Colonic mucosa (tissue), 4 donors: ENCODE measurements around the gene MCRS1. TPM values are rescaled to one million over a fixed set of nuclear protein-coding genes. Genes with fewer than 3 reads are reported as not detected.

Experiments
- DNase-seq: peaks from one replicate; pipeline ENCODE4 v3.0.0-alpha.2; 2020
- H3K27ac ChIP-seq: fragments of 200-600 bp; one replicate; pipeline ENCODE4 v1.8.0; 2021
- H3K27me3 ChIP-seq: fragments of 200-600 bp; one replicate; pipeline ENCODE4 v1.8.0; 2021
- H3K36me3 ChIP-seq: fragments of 200-600 bp; one replicate; pipeline ENCODE4 v1.8.0; 2021
- H3K4me1 ChIP-seq: fragments of 200-600 bp; one replicate; pipeline ENCODE4 v1.8.0; 2021; ENCODE audit warnings: mild to moderate bottlenecking
- H3K4me3 ChIP-seq: fragments of 200-600 bp; one replicate; pipeline ENCODE4 v1.8.0; 2021
- H3K9ac ChIP-seq, 2 donors: one replicate each; pipeline ENCODE4 v1.7.0; 2013; ENCODE audit warnings: control low read depth in 2 of 2, low read depth in 2 of 2, low read length in 2 of 2
- H3K9me3 ChIP-seq: fragments of 200-600 bp; one replicate; pipeline ENCODE4 v1.8.0; 2021
- CTCF ChIP-seq: fragments of 200-600 bp; IDR thresholded peaks from one replicate; pipeline ENCODE4 v1.8.0; 2022; ENCODE audit warnings: antibody characterized with exemption, mild to moderate bottlenecking
- intact Hi-C: fragments of 100-400 bp; cut with DNase I; formaldehyde crosslinking; loops from one replicate; pipeline ENCODE4 v1.14.1; 2022
- total RNA-seq, 2 donors: library from RNA; stranded (reverse); fragmentation: NEBNext Ultra II Directional in 1 of 2; extraction: Animal tissue kit (Norgen Biotek cat#: 25700) in 1 of 2; gene quantifications; one replicate each; pipeline ENCODE4 v1.2.1, GENCODE V29; 2021
- donor health status: healthy.
- donor health status: DM: no; HTN: no; CAD: no.
- donor health status: DM: no; HTN: no; CAD: no.

MCRS1 gene
- total RNA-seq, 2 donors from 2014 or later = 53.8 to 78.7 TPM

GRCh38 chr12:49539406-49540228 lies 28.3 kb downstream of the MCRS1 start:
- Histone ChIP-seq H3K36me3 (no peaks in the 10 kb centered on the region), H3K4me1 (peaks cover 5% of the 10 kb centered on the region), H3K9ac (no peak overlapping the region), H3K27me3 (peaks cover 34% of the 10 kb centered on the region), H3K4me3 (no peak overlapping the region), H3K9me3 (no peaks in the 10 kb centered on the region), H3K27ac (no peak overlapping the region)
- intact Hi-C loops = no loop called here
- no peak for TF ChIP-seq CTCF
- no peak for DNase-seq

- peak; percentile 89 for DNase-seq
- intact Hi-C loops = no loop called here
- Histone ChIP-seq H3K4me1 (peaks cover 5% of the 10 kb centered on the region), H3K9me3 (no peaks in the 10 kb centered on the region), H3K9ac (peak within 1 kb of the TSS in 1 of 2 donors; percentile 53), H3K27ac (no peak within 1 kb of the TSS), H3K36me3 (no peaks in the 10 kb centered on the region), H3K27me3 (peaks cover 34% of the 10 kb centered on the region), H3K4me3 (peak within 1 kb of the TSS; percentile 46)
- no peak for TF ChIP-seq CTCF
These were observed 29.2 kb downstream of the MCRS1 start, which contains the start of gene KCNH3 for GRCh38 chr12:49538510-49539403. TSS of gene KCNH3 (plus strand) at chr12:49539030. CDS start at chr12:49539417, 387 bp downstream.

GRCh38 chr12:49537752-49538509 lies 30.0 kb downstream of the MCRS1 start:
- Histone ChIP-seq H3K27ac (no peak overlapping the region), H3K4me1 (peaks cover 5% of the 10 kb centered on the region), H3K36me3 (no peaks in the 10 kb centered on the region), H3K9ac (peak overlapping the region in 1 of 2 donors; percentile 53), H3K4me3 (peak overlapping the region; percentile 46), H3K9me3 (no peaks in the 10 kb centered on the region), H3K27me3 (peaks cover 34% of the 10 kb centered on the region)
- no peak for DNase-seq
- intact Hi-C loops = no loop called here
- no peak for TF ChIP-seq CTCF

GRCh38 chr12:49537231-49537751 lies 30.7 kb downstream of the MCRS1 start:
- no peaks in the 10 kb centered on the region for H3K36me3 ChIP-seq
- H3K27me3 ChIP-seq = peaks cover 34% of the 10 kb centered on the region
- H3K9ac ChIP-seq = no peak overlapping the region
- no peak overlapping the region for H3K27ac ChIP-seq
- intact Hi-C loops = no loop called here
- peaks cover 5% of the 10 kb centered on the region for H3K4me1 ChIP-seq
- H3K9me3 ChIP-seq = no peaks in the 10 kb centered on the region
- no peak for TF ChIP-seq CTCF
- no peak for DNase-seq
- peak overlapping the region; percentile 46 for H3K4me3 ChIP-seq
